ENCODE results near the gene TGM6.
A peak's percentile ranks its signal among the peaks of the same experiment; 100 is the strongest.

TGM6 gene

GRCh38 chr20:2335096-2335870 lies 45.4 kb upstream of the TGM6 start:
- no peak for TF ChIP-seq CTCF (IDR thresholded peaks at IDR 0.05; ENCODE audit: insufficient read depth, low read length, poor library complexity, severe bottlenecking)

GRCh38 chr20:2336471-2336870 lies 44.2 kb upstream of the TGM6 start:
- H3K4me3 ChIP-seq (replicated peaks; ENCODE audit: low read depth, low read length) = no peak overlapping the region
- no peak for DNase-seq (ENCODE audit: extremely low read depth, insufficient read length)
- H3K27me3 ChIP-seq (replicated peaks; ENCODE audit: control insufficient read depth, insufficient read depth, low read length) = peaks cover 3% of the 10 kb centered on the region
- no peak for TF ChIP-seq CTCF (IDR thresholded peaks at IDR 0.05; ENCODE audit: insufficient read depth, low read length, poor library complexity, severe bottlenecking)
- H3K36me3 ChIP-seq (ENCODE audit: control insufficient read depth, insufficient read depth, low read length) = no peaks in the 10 kb centered on the region

More at GRCh38 chr20:2335096-2335870, 45.4 kb upstream of the TGM6 start:
- Histone ChIP-seq H3K4me3 (replicated peaks; ENCODE audit: low read depth, low read length) (no peak overlapping the region), H3K36me3 (ENCODE audit: control insufficient read depth, insufficient read depth, low read length) (no peaks in the 10 kb centered on the region), H3K27me3 (replicated peaks; ENCODE audit: control insufficient read depth, insufficient read depth, low read length) (peaks cover 3% of the 10 kb centered on the region)
- no peak for DNase-seq (ENCODE audit: extremely low read depth, insufficient read length)

GRCh38 chr20:2337142-2337541 lies 43.6 kb upstream of the TGM6 start:
- no peak for TF ChIP-seq CTCF (IDR thresholded peaks at IDR 0.05; ENCODE audit: insufficient read depth, low read length, poor library complexity, severe bottlenecking)

GRCh38 chr20:2338411-2339066 lies 42.2 kb upstream of the TGM6 start:
- no peak for TF ChIP-seq CTCF (IDR thresholded peaks at IDR 0.05; ENCODE audit: insufficient read depth, low read length, poor library complexity, severe bottlenecking)
- Histone ChIP-seq H3K36me3 (ENCODE audit: control insufficient read depth, insufficient read depth, low read length) (no peaks in the 10 kb centered on the region), H3K27me3 (replicated peaks; ENCODE audit: control insufficient read depth, insufficient read depth, low read length) (peaks cover 3% of the 10 kb centered on the region), H3K4me3 (replicated peaks; ENCODE audit: low read depth, low read length) (no peak overlapping the region)
- DNase-seq (ENCODE audit: extremely low read depth, insufficient read length) = no peak

More at GRCh38 chr20:2337142-2337541, 43.6 kb upstream of the TGM6 start:
- no peak for DNase-seq (ENCODE audit: extremely low read depth, insufficient read length)
- Histone ChIP-seq H3K4me3 (replicated peaks; ENCODE audit: low read depth, low read length) (no peak overlapping the region), H3K36me3 (ENCODE audit: control insufficient read depth, insufficient read depth, low read length) (no peaks in the 10 kb centered on the region), H3K27me3 (replicated peaks; ENCODE audit: control insufficient read depth, insufficient read depth, low read length) (peaks cover 3% of the 10 kb centered on the region)

GRCh38 chr20:2340136-2340535 lies 40.6 kb upstream of the TGM6 start:
- H3K27me3 ChIP-seq (replicated peaks; ENCODE audit: control insufficient read depth, insufficient read depth, low read length) = peaks cover 1% of the 10 kb centered on the region
- no peak for DNase-seq (ENCODE audit: extremely low read depth, insufficient read length)
- no peaks in the 10 kb centered on the region for H3K36me3 ChIP-seq (ENCODE audit: control insufficient read depth, insufficient read depth, low read length)
- peak; percentile 7 for TF ChIP-seq CTCF (IDR thresholded peaks at IDR 0.05; ENCODE audit: insufficient read depth, low read length, poor library complexity, severe bottlenecking)
- H3K4me3 ChIP-seq (replicated peaks; ENCODE audit: low read depth, low read length) = no peak overlapping the region
